CD4-positive, alpha-beta T cell treated with Interleukin-15 for 4 hours (primary cell): ENCODE measurements around the gene AXL.
"Not testable (repeated sequence)": the region's sequence is repeated elsewhere in the genome, so short reads cannot be mapped to it uniquely, and the experiment has no call there.

Source experiments
- DNase-seq: peaks from one replicate; pipeline ENCODE4 v3.0.0-alpha.2; 2020; ENCODE audit warnings: low spot score

The AXL gene

GRCh38 chr19:41206926-41207750 is 11.9 kb upstream of the AXL start:
- no peak for DNase-seq

DNA sequence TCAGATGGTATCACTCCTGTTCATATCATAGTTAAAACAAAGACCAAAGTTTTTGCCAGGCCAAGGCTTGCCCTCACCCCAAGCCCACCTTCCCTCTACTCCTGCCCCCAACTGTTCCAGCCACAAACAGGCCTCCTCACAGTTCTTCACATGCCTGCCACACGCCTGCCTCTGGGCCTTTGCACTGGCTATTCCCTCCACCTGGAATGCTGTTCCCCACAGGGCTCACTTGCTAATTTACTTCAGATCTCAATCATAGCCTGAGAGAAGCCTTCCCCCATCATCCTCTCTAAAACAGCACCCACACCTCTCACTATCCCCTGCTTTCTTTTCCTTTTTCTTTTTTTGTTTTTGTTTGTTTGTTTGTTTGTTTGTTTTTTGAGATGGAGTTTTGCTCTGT is 4.9 kb upstream of the AXL start:
- no peak for DNase-seq

DNA sequence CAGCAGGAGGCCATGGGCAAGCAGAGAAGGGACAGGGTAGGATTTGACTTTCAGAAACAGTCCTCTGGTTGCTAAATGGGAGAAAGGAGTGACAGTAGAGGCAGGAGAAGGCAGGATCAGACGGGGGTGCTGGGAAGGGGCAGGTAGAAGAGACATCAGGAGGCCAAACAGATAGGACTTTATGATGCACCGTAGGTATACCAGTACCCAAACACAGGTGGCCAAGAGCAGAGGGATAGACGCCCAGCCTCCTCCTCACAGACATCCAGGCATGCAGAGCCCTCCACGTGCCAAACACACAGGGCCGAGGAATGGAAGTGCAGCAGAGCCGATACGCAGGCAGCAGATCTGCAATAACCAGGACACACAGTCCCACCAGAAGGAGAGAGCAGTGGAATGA is 1.3 kb upstream of the AXL start:
- DNase-seq, result no peak

- DNase-seq, result no peak
Measured at GRCh38 chr19:41218249-41218614, 791 bp upstream of the AXL start.

GRCh38 chr19:41219924-41220567 is 1.0 kb downstream of the AXL start:
- no peak for DNase-seq

DNA sequence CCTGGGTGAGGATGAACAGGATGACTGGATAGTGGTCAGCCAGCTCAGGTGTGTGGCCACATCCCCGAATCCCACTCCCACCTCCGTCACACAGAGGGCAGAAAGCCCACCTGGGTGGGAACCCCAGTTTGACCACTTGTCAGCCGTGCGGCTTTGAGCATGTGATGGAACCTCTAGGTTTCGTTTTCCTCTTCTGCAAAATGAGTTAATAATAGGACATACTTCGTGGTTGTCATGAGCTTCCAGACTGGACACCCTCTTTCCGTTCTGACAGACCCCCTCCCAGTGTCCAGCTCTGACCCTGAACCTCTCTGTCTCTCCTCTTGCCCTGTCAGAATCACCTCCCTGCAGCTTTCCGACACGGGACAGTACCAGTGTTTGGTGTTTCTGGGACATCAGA is 1.8 kb downstream of the AXL start:
- no peak for DNase-seq

- no peak for DNase-seq
Measured at GRCh38 chr19:41221514-41222205, 2.6 kb downstream of the AXL start.

- DNase-seq, result no peak
Measured at GRCh38 chr19:41222240-41222639, 3.2 kb downstream of the AXL start.

GRCh38 chr19:41223431-41224234 is 4.6 kb downstream of the AXL start:
- DNase-seq, result no peak

- no peak for DNase-seq
Measured at GRCh38 chr19:41224632-41225031, 5.6 kb downstream of the AXL start.

- DNase-seq, result peak; percentile 50
Measured at GRCh38 chr19:41225238-41226052, 6.4 kb downstream of the AXL start.

- DNase-seq, result peak; percentile 18
Measured at GRCh38 chr19:41226053-41226873, 7.2 kb downstream of the AXL start.

- no peak for DNase-seq
Measured at GRCh38 chr19:41226874-41227390, 7.9 kb downstream of the AXL start.

DNA sequence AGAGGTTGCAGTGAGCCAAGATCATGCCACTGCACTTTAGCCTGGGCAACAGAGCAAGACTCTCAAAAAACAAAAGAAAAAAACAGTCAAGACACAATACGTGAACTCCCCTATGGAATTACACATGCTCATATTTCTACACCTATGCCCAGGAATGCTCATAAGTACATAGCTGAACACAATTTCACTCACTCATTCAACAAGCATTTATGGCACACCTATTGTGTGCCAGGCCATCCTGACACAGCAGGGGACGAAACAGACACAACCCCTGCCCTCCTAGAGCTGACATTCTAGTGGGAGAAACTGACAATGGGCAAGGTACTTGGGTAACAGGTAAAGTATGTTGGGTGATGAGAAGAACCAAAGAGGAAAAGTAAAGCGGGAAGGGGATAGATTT is 9.5 kb downstream of the AXL start:
- no peak for DNase-seq

GRCh38 chr19:41229338-41229737 is 10.3 kb downstream of the AXL start:
- not testable (repeated sequence) for DNase-seq

- no peak for DNase-seq
Measured at GRCh38 chr19:41230067-41230857, 11.2 kb downstream of the AXL start.

GRCh38 chr19:41232686-41233085 is 13.7 kb downstream of the AXL start:
- no peak for DNase-seq

DNA sequence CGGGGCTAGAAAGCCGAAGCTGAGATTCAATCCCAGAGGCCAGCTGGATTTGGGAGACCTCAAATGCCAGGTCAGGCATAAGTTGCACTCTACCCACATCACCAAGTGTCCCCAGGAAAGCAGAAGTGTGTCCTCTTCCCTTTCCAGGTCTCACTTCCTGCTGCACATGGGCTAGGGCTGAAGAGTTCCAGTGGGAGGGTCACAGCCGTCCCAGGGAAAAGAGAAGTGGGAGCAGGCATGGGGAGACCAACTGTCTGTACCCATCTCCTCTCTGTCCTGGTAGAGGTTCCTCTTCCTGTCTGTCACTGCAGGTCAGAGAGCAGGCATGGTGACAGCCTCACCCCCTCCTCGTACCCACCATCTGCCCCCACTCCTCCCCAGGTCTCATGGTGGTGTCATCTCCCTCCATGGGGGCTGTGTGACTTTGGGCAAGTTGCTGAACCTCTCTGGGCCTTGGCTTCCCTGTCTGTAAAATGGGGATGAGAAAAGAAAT is 14.8 kb downstream of the AXL start:
- DNase-seq, result no peak

- no peak for DNase-seq
Measured at GRCh38 chr19:41234512-41235168, 15.6 kb downstream of the AXL start.
